GM21825 (cell line): Measurements from ENCODE around the gene PNPLA7.
"Not testable (repeated sequence)": the region's sequence is repeated elsewhere in the genome, so short reads cannot be mapped to it uniquely, and the experiment has no call there.

Experiments used
- ATAC-seq: cut with Tn5 transposase; IDR thresholded peaks from one replicate; pipeline ENCODE4 v1.9.1; 2021; ENCODE audit warnings: mild to moderate bottlenecking, moderate library complexity; ENCODE audit not compliant: unreplicated experiment

Gene PNPLA7

DNA sequence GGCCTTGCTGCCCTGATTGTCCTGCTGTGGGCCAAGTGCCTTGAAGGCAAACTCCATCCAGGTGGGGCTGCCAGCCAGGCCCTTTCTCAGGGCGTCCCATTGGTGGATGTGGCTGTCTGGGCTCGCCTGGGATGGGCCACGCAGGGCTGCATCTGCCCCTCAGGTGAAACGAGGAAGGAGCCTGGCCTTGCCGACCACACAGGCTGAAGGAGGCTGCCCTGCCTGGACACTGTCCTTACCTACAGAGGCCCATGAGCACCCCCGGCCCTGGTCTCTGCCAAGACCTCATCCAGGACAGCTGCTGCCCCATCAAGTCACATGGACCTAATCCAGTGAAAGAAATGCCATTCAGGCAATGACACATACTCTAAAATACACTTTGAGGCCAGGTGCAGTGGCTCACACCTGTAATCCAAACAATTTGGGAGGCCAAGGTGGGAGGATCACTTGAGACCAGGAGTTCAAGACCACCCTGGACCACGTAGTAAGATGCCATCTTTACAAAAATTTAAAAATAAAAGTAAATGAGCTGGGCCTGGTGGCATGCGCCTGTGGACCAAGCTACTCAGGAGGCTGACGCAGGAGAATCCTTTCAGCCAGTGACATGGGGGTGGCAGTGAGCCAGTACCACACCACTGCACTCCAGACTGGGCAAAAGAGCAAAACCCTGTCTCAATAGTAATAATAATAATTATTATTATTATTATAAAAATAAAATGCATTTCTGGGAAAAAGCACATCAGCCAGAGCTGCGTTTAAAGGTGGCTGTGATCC, 33.9 kb downstream of the PNPLA7 start:
- ATAC-seq = no peak

- ATAC-seq = no peak
These were observed 34.9 kb downstream of the PNPLA7 start for GRCh38 chr9:137515338-137515724.

GRCh38 chr9:137514691-137515337, 35.4 kb downstream of the PNPLA7 start:
- no peak for ATAC-seq

DNA sequence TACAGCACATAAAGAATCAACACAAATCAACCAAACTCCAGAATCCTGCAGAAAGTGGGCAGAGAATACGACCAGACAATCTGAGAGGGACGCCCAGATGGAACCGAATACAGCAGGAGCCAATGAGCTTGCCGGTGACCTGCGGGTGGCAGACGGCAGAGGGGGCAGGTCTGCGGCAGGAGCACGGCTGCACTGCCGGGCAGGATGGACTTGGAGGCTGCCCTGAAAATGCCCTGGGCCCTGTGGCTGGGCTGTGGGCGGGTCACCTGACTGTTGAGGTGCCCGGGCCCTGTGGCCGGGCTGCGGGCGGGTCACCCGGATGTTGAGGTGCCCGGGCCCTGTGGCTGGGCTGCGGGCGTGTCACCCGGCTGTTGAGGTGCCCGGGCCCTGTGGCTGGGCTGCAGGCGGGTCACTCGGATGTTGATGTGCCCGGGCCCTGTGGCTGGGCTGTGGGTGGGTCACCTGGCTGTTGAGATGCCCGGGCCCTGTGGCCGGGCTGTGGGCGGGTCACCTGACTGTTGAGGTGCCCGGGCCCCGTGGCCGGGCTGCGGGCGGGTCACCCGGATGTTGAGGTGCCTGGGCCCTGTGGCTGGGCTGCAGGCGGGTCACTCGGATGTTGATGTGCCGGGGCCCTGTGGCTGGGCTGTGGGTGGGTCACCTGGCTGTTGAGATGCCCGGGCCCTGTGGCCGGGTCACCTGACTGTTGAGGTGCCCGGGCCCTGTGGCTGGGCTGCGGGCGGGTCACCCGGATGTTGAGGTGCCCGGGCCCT, 36.2 kb downstream of the PNPLA7 start:
- not testable (repeated sequence) for ATAC-seq

- ATAC-seq = not testable (repeated sequence)
These were observed 37.1 kb downstream of the PNPLA7 start for GRCh38 chr9:137513136-137513535.

GRCh38 chr9:137511758-137512463, 38.3 kb downstream of the PNPLA7 start:
- no peak for ATAC-seq

DNA sequence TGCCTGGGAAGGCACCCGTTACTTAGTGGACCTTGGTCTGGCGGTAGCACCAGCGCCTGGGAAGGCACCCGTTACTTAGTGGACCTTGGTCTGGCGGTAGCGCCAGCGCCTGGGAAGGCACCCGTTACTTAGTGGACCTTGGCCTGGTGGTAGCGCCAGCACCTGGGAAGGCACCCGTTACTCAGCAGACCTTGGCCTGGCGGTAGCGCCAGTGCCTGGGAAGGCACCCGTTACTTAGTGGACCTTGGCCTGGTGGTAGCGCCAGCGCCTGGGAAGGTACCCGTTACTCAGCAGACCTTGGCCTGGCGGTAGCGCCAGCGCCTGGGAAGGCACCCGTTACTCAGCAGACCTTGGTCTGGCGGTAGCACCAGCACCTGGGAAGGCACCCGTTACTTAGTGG, 39.1 kb downstream of the PNPLA7 start:
- ATAC-seq = not testable (repeated sequence)

DNA sequence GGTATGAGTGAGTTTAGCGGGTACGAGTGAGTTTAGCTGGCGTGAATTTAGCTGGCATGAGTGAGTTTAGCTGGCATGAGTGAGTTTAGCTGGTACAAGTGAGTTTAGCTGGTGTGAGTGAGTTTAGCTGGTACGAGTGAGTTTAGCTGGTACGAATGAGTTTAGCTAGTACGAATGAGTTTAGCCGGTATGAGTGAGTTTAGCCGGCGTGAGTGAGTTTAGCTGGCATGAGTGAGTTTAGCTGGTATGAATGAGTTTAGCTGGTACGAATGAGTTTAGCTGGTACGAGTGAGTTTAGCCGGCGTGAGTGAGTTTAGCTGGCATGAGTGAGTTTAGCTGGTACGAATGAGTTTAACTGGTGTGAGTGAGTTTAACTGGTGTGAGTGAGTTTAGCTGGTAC, 41.0 kb downstream of the PNPLA7 start:
- no peak for ATAC-seq

DNA sequence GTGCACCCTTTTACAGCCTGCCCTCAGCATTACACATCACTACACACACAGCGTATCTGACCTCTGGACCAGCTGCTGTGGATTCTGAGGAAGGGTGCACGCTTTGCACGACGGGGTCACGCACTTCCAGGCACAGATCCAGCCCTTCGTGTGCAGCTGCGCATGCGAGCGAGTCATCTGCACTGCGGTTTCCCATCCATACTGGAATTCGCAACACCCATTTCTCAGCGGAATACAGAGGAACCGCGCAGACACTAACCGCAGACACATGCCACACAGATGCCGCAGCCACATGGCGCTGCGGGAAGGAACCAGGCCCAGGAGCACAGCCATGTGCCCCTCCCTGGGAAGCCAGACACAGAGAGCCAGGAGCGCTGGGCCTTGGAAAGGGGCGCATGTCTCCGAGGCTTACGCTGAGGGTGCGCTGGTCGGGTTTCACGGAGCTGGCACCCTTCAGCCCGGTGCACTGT, 43.5 kb downstream of the PNPLA7 start:
- no peak for ATAC-seq

GRCh38 chr9:137506274-137506673, 43.9 kb downstream of the PNPLA7 start:
- ATAC-seq = no peak

GRCh38 chr9:137505421-137506140, 44.6 kb downstream of the PNPLA7 start:
- ATAC-seq = no peak

GRCh38 chr9:137504432-137504777, 45.8 kb downstream of the PNPLA7 start:
- no peak for ATAC-seq

DNA sequence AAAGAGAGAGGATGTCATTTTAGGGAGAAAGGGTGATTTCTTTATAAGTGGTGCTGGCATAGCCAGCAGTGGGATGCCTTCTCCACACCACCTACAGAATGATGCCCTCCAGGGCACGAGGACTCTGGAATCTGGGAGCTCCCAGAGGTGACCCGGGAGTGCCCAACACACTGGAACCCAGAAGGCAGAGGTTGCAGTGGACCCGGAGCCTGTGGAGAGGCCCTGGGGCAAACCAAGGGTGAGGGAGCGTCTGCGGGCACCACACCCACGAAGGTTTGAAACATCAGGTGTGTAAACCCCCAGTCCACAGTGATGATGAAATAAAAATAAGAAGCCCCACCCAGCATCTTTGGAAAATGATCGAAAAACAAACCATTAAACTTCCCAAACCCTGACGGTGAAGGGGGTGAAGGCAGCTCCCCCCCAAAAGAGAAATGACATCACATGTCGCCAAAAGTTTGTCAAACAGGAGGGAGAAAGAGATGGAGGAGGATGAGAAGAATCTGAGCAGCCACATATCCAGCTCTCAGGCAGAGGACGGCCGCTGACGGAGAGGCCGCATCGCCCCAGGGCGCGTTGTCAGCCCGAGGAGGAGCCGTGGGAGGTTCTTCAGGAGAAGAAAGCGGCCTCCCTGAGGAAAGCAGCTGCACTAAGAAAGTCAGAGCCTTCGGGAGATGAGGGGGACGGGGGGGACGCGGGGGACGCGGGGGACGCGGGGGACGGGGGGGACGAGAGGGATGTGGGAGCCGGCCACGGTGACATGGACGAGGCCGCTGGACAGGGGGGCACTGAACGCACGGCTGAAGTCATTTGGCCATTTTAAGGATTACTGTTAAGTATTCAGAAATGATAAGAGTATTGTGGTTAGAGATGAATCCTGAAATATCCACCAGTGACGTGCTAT, 47.9 kb downstream of the PNPLA7 start:
- no peak for ATAC-seq

- no peak for ATAC-seq
These were observed 48.7 kb downstream of the PNPLA7 start for GRCh38 chr9:137501457-137501856.

GRCh38 chr9:137500666-137501397, 49.4 kb downstream of the PNPLA7 start:
- ATAC-seq = no peak

DNA sequence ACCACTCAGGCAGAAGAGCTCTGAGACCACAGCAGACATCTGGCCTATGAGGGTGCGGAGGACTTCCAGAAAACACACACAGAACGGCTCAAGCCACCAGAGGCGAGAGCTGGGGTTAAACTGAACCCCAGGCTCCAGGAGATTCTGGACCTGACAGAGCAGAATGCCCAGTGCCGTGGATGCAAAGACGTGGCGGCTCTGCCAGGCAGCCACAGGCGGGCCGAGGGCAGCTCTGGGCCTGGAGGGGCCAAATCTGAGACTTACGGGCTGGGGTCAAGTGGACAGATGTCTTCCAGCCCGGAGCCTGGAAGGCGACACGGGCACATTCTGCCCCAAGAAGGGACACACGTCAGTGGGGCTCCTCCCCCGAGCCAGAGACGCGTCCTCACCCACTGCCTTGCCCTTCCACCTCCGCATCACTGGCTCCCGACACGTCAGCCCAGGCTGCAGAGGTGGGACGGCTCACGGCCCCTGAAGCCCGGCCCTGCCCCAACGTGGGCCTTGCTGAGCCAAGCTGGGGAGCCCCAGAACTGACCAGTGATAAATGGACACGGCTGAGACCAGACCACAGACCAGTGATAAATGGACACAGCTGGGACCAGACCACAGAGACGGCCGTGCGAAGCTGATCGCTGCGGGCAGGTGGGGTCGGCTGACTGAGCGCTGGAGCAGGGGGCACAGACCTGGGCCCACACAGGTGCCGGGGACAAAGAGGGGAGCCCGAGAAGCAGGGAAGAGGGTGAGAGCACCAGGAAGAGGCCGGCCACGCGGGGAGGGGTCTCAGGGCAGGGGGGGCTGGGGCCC, 50.1 kb downstream of the PNPLA7 start:
- no peak for ATAC-seq

GRCh38 chr9:137499416-137499815, 50.8 kb downstream of the PNPLA7 start:
- ATAC-seq = no peak

DNA sequence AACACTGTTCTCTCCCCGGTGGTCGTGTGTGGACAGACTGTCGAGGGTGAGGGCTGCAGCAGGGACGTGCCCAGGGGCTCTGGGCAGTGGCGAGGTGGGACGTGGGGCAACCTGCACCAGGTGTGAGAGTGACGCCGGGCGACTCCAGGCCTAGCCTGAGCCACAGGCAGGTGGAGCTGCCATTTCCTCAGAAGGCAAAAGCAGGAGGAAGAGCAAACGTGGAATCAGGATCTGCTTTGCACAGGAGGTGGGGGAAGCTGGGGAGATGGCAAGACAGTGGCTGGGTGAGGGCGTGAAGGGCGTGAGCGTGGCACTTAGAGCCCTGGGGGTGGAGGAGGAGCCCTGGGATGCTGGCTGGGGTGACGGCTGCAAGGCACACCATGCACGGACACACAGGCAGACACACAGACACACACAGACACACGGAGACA, 51.5 kb downstream of the PNPLA7 start:
- no peak for ATAC-seq
